ENCODE measurements around the gene MGLL.

Gene MGLL

GRCh38 chr3:127822041-127822681 is at the start of gene MGLL:
Gene MGLL, minus strand, starts transcription at chr3:127822515. Its CDS starts 197 bp downstream, at chr3:127822318.
- peak; percentile 58 for DNase-seq

GRCh38 chr3:127870156-127870555 is 47.8 kb upstream of the MGLL start:
- DNase-seq: no peak

- peak; percentile 19 for DNase-seq
Measured at GRCh38 chr3:127867986-127868385, 45.7 kb upstream of the MGLL start.

- DNase-seq: no peak
Measured at GRCh38 chr3:127867412-127867811, 45.1 kb upstream of the MGLL start.

GRCh38 chr3:127865941-127866340 is 43.6 kb upstream of the MGLL start:
- DNase-seq: peak; percentile 37

- no peak for DNase-seq
Measured at GRCh38 chr3:127860211-127860696, 37.9 kb upstream of the MGLL start.

- no peak for DNase-seq
Measured at GRCh38 chr3:127859730-127860129, 37.4 kb upstream of the MGLL start.

GRCh38 chr3:127858937-127859336 is 36.6 kb upstream of the MGLL start:
- no peak for DNase-seq

GRCh38 chr3:127858521-127858920 is 36.2 kb upstream of the MGLL start:
- peak; percentile 17 for DNase-seq

GRCh38 chr3:127857333-127857732 is 35.0 kb upstream of the MGLL start:
- DNase-seq: no peak

GRCh38 chr3:127856801-127857200 is 34.5 kb upstream of the MGLL start:
- no peak for DNase-seq

GRCh38 chr3:127855246-127855645 is 32.9 kb upstream of the MGLL start:
- DNase-seq: no peak

- DNase-seq: no peak
Measured at GRCh38 chr3:127853681-127854080, 31.4 kb upstream of the MGLL start.

GRCh38 chr3:127851899-127852298 is 29.6 kb upstream of the MGLL start:
- DNase-seq: no peak

GRCh38 chr3:127849368-127849767 is 27.1 kb upstream of the MGLL start:
- no peak for DNase-seq

GRCh38 chr3:127848131-127849129 is 26.1 kb upstream of the MGLL start:
- DNase-seq: no peak

- no peak for DNase-seq
Measured at GRCh38 chr3:127847236-127847720, 25.0 kb upstream of the MGLL start.

GRCh38 chr3:127846576-127846975 is 24.3 kb upstream of the MGLL start:
- DNase-seq: no peak

- DNase-seq: no peak
Measured at GRCh38 chr3:127844326-127844942, 22.1 kb upstream of the MGLL start.

GRCh38 chr3:127840671-127841070 is 18.4 kb upstream of the MGLL start:
- no peak for DNase-seq

- no peak for DNase-seq
Measured at GRCh38 chr3:127839099-127839498, 16.8 kb upstream of the MGLL start.

GRCh38 chr3:127835993-127836882 is 13.9 kb upstream of the MGLL start:
- DNase-seq: no peak

Data from suppressor macrophage treated with lipopolysaccharide for 4 hours (primary cell).